Fibroblast of skin of left quadriceps (primary cell): Measurements from ENCODE around the gene PLEKHG2.
"Not testable (repeated sequence)": the region's sequence is repeated elsewhere in the genome, so short reads cannot be mapped to it uniquely, and the experiment has no call there.

ENCODE experiments used
- DNase-seq, 2 experiments: peaks; one replicate each; pipeline ENCODE4 v3.0.0-alpha.2; 2013; ENCODE audit warnings: low read depth in 2 of 2

PLEKHG2 gene

GRCh38 chr19:39446365-39447084, 34.1 kb downstream of the PLEKHG2 start:
- DNase-seq, result no peak

- no peak for DNase-seq
These were observed 35.8 kb downstream of the PLEKHG2 start for GRCh38 chr19:39448271-39448670.

GRCh38 chr19:39449116-39449797, 36.8 kb downstream of the PLEKHG2 start:
- no peak for DNase-seq

GRCh38 chr19:39451257-39451656, 38.8 kb downstream of the PLEKHG2 start:
- DNase-seq, result not testable (repeated sequence)

- DNase-seq, result no peak
These were observed 50.9 kb downstream of the PLEKHG2 start for GRCh38 chr19:39463403-39463802.

- DNase-seq, result no peak
These were observed 53.7 kb downstream of the PLEKHG2 start for GRCh38 chr19:39465956-39466747.

GRCh38 chr19:39467941-39468340, 55.5 kb downstream of the PLEKHG2 start:
- no peak for DNase-seq

- no peak for DNase-seq
These were observed 56.6 kb downstream of the PLEKHG2 start for GRCh38 chr19:39469036-39469435.

- no peak for DNase-seq
These were observed 57.1 kb downstream of the PLEKHG2 start for GRCh38 chr19:39469567-39469966.

- DNase-seq, result no peak
These were observed 58.4 kb downstream of the PLEKHG2 start for GRCh38 chr19:39470724-39471339.

- DNase-seq, result no peak
These were observed 59.5 kb downstream of the PLEKHG2 start for GRCh38 chr19:39471756-39472536.

GRCh38 chr19:39472746-39473442, 60.4 kb downstream of the PLEKHG2 start:
- DNase-seq, result no peak

GRCh38 chr19:39473443-39473960, 61.0 kb downstream of the PLEKHG2 start:
- DNase-seq, result no peak

- no peak for DNase-seq
These were observed 61.7 kb downstream of the PLEKHG2 start for GRCh38 chr19:39474139-39474620.

- no peak for DNase-seq
These were observed 63.3 kb downstream of the PLEKHG2 start for GRCh38 chr19:39475748-39476147.
